A673 (cell line): Measurements from ENCODE around the gene SDSL. TPM values are rescaled to one million over a fixed set of nuclear protein-coding genes. Genes with fewer than 3 reads are reported as not detected.

Experiments
- BruUV-seq: library from RNA; stranded (reverse); fragments of 400-500 nt; replicated peaks from 2 replicates; lab custom pipeline; 2021; lab: Mats Ljungman, UMichigan
- CTCF ChIA-PET: fragments of 300-600 bp; sonication (Branson Sonifier 250); formaldehyde crosslinking; loops from one replicate; lab custom pipeline; 2022; ENCODE audit warnings: antibody characterized with exemption; lab: Charles Lee
- POLR2A ChIA-PET: fragments of 300-600 bp; sonication (Branson Sonifier 250); formaldehyde crosslinking; loops from one replicate; lab custom pipeline; 2022; ENCODE audit warnings: antibody characterized with exemption; ENCODE audit not compliant: low non-redundant PET; lab: Charles Lee
- DNase-seq: peaks from one replicate; pipeline ENCODE4 v3.0.0-alpha.2; 2015; ENCODE audit warnings: low spot score
- H3K27ac ChIP-seq: fragments of 200-600 bp; sonication (generic); 2 replicates; pipeline ENCODE4 v1.5.1; 2016; ENCODE audit warnings: mixed run types, low read depth, mild to moderate bottlenecking, mixed read lengths, antibody characterized with exemption, low read length; ENCODE audit not compliant: poor library complexity, severe bottlenecking
- H3K27me3 ChIP-seq: fragments of 200-600 bp; sonication (generic); replicated peaks from 2 replicates; pipeline ENCODE4 v1.6.1; 2017; ENCODE audit warnings: mixed run types, low read depth, mild to moderate bottlenecking, mixed read lengths, antibody characterized with exemption, low read length; ENCODE audit not compliant: insufficient read depth, poor library complexity
- H3K36me3 ChIP-seq: fragments of 200-600 bp; sonication (generic); 2 replicates; pipeline ENCODE4 v1.6.1; 2016; ENCODE audit warnings: mixed run types, mild to moderate bottlenecking, mixed read lengths, antibody characterized with exemption, low read length; ENCODE audit not compliant: insufficient read depth, poor library complexity, severe bottlenecking
- H3K4me1 ChIP-seq: fragments of 200-600 bp; sonication (generic); 2 replicates; pipeline ENCODE4 v1.6.1; 2017; ENCODE audit warnings: mixed run types, mild to moderate bottlenecking, mixed read lengths, antibody characterized with exemption, low read length; ENCODE audit not compliant: insufficient read depth, poor library complexity, severe bottlenecking
- H3K4me3 ChIP-seq: fragments of 200-600 bp; sonication (generic); 2 replicates; pipeline ENCODE4 v1.5.1; 2016; ENCODE audit warnings: low read depth, mixed run types, mild to moderate bottlenecking, mixed read lengths, low read length; ENCODE audit not compliant: poor library complexity, severe bottlenecking
- H3K9me3 ChIP-seq: fragments of 200-600 bp; sonication (generic); 2 replicates; pipeline ENCODE4 v1.6.1; 2016; ENCODE audit warnings: mixed run types, low read depth, mild to moderate bottlenecking, mixed read lengths, antibody characterized with exemption, low read length; ENCODE audit not compliant: poor library complexity, severe bottlenecking
- EZH2 ChIP-seq: fragments of 200-600 bp; sonication (generic); IDR thresholded peaks from 2 replicates; pipeline ENCODE4 v1.6.1; 2017; ENCODE audit warnings: borderline replicate concordance, low read depth, mild to moderate bottlenecking, mixed read lengths, antibody characterized with exemption, low read length; ENCODE audit not compliant: poor library complexity, severe bottlenecking
- intact Hi-C: fragments of 100-400 bp; cut with micrococcal nuclease; formaldehyde crosslinking; loops from one replicate; pipeline ENCODE4 v1.10.0; 2022; ENCODE audit not compliant: unreplicated experiment
- total RNA-seq: library from RNA; stranded (reverse); gene quantifications from 2 replicates; pipeline ENCODE4 v1.2.3, GENCODE V29; 2021
- TF ChIP-seq, protein P1 (sequence below): fragments of 300-800, 200-600 bp; sonication (generic); conservative IDR thresholded peaks from 2 replicates; pipeline ENCODE4 v1.5.1; 2017; ENCODE audit warnings: low read depth, mild to moderate bottlenecking, antibody characterized with exemption, low read length, moderate library complexity, mixed read lengths

Gene SDSL
- total RNA-seq, 1 experiment from 2014 or later, result 0.37 TPM

GRCh38 chr12:113466454-113467141, 44.4 kb downstream of the SDSL start:
- CTCF ChIA-PET, result no interaction called here
- H3K27ac ChIP-seq, result no peak overlapping the region
- peaks cover 4% of the 10 kb centered on the region for H3K4me1 ChIP-seq
- no peak for DNase-seq
- POLR2A ChIA-PET, result no interaction called here
- TF ChIP-seq, protein P1, sequence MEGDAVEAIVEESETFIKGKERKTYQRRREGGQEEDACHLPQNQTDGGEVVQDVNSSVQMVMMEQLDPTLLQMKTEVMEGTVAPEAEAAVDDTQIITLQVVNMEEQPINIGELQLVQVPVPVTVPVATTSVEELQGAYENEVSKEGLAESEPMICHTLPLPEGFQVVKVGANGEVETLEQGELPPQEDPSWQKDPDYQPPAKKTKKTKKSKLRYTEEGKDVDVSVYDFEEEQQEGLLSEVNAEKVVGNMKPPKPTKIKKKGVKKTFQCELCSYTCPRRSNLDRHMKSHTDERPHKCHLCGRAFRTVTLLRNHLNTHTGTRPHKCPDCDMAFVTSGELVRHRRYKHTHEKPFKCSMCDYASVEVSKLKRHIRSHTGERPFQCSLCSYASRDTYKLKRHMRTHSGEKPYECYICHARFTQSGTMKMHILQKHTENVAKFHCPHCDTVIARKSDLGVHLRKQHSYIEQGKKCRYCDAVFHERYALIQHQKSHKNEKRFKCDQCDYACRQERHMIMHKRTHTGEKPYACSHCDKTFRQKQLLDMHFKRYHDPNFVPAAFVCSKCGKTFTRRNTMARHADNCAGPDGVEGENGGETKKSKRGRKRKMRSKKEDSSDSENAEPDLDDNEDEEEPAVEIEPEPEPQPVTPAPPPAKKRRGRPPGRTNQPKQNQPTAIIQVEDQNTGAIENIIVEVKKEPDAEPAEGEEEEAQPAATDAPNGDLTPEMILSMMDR, result no peak
- no peak for TF ChIP-seq EZH2
- no peak overlapping the region for H3K4me3 ChIP-seq
- no TSS peak for BruUV-seq
- no peaks in the 10 kb centered on the region for H3K9me3 ChIP-seq
- intact Hi-C loops, result no loop called here
- peaks cover 92% of the 10 kb centered on the region for H3K27me3 ChIP-seq
- no peaks in the 10 kb centered on the region for H3K36me3 ChIP-seq

DNA sequence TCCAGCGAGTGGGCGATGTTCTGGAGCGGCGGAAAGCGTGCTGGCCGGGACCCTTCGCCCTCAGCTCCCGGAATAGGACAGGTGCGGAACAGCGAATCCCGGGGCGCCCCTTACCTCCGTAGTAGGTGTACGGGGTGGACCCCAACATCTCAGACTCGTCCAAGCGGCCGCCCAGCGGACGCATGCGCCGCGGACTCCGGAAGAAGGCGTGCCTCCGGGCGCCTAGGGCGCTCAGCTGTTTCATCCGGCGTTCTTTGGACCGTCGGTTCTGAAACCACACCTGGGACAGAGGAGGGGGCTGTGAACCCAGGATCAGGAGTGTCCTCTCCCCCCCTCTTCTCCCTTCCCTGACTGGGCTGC, 44.9 kb downstream of the SDSL start:
- peaks cover 95% of the 10 kb centered on the region for H3K27me3 ChIP-seq
- CTCF ChIA-PET, result no interaction called here
- intact Hi-C loops, result no loop called here
- no TSS peak for BruUV-seq
- no peaks in the 10 kb centered on the region for H3K36me3 ChIP-seq
- H3K9me3 ChIP-seq, result no peaks in the 10 kb centered on the region
- POLR2A ChIA-PET, result no interaction called here
- TF ChIP-seq, protein P1, result no peak
- no peak for TF ChIP-seq EZH2
- no peak overlapping the region for H3K27ac ChIP-seq
- H3K4me3 ChIP-seq, result peak overlapping the region; percentile 17
- peaks cover 4% of the 10 kb centered on the region for H3K4me1 ChIP-seq
- no peak for DNase-seq

DNA sequence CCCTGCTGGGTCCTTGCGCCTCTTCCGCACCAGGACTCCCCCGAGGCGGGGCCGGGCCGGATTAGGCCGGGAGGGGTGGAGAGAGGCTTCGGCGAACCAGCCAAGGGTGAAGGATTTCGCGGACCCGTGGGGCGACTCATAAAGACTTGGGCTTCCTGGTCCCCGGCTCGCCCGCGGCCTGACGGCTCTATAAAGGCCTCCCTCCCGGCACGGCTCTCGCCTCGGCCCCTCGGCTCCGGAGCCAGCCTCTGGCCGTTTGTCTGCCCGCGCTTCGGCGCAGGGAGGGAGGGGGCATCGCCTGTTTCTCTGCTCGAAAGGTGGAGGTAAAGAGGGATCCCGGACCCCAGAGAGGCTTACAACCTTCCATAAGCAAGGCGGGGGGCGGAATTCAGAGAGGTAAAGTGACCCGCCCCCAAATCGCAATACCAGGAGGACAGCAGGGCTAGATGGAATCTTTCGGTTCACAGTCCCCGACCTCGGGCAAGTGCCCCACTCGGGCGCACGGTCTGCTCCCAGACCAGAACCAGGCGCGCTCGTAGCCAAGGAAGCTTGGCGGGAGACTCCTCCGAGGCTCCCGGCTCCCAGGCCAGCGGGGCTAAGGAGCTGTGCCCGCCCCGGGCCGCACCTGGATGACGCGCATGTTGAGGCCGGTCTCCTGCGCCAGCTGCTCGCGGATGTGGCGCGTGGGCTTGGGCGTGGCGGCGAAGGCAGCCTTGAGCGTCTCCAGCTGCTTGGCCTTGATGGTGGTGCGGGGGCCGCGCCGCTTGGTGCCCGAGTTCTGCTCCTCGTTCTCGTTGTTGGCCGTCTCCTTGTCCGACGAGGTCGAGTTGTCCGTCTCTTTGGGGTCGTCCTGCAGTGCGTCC, 45.6 kb downstream of the SDSL start:
- intact Hi-C loops, result no loop called here
- Histone ChIP-seq H3K27ac (no peak overlapping the region), H3K27me3 (peaks cover 100% of the 10 kb centered on the region), H3K4me3 (peak overlapping the region; percentile 17), H3K4me1 (peaks cover 4% of the 10 kb centered on the region), H3K9me3 (no peaks in the 10 kb centered on the region), H3K36me3 (no peaks in the 10 kb centered on the region)
- POLR2A ChIA-PET, result no interaction called here
- BruUV-seq, result no TSS peak
- DNase-seq, result no peak
- TF ChIP-seq, protein P1, result no peak
- TF ChIP-seq EZH2, result peak; percentile 100
- CTCF ChIA-PET, result no interaction called here
